GM18508 (cell line): ENCODE measurements around the gene B3GALT6.

Experiments
- ATAC-seq: cut with Tn5 transposase; IDR thresholded peaks from one replicate; pipeline ENCODE4 v1.9.1; 2021; ENCODE audit warnings: moderate number of reproducible peaks; ENCODE audit not compliant: insufficient read depth, unreplicated experiment

Gene B3GALT6

DNA sequence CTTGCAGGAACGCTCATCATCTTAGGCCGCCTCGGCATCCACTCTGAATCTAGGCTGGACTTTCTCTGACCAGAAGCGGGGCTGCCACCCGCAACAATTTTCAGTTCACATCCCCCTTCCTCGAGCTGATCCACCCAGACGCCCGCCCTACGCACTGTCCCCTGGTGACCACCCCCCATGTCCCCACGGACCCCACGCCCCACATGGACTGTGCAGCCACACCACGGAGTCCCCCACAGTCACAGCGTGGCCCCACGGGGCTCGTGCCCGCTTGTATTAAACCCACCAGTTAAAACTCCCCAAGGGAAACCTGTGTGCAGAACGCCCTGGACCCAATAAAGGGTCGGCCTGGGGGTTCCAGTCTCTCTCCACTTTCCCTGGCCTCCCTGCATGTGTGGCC, 27.5 kb downstream of the B3GALT6 start:
- no peak for ATAC-seq

DNA sequence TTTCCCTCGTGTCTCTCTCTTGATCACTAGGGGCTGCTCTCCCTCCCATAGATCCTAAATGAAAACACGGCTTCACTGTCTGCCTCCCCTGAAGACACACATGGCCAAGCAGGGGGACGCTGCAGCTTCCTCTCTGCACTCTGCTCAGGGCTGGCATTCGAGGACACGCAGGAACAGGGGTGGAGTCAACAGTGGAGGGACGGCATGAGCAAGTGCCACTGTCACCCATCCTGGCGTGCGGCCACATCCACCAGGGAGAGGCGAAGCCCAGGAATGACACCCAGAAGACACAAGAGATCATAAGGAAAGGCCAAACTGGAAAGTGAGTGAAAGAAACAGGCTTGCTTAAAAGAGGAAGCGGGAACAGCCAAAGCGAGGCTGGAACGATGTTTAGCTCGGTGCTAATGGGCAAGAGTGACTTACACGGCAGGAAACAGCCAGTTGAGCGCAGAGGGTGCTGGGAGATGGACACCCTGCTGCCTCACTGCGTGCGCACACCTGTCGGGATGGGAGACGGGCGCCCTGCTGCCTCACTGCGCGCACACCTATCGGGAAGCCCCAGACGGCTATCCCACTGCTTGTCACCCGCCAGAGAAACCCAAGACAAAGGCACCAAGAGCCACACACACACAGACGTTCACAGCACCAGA, 28.0 kb downstream of the B3GALT6 start:
- no peak for ATAC-seq

- no peak for ATAC-seq
Observed at GRCh38 chr1:1260843-1261560, 29.0 kb downstream of the B3GALT6 start.

GRCh38 chr1:1262071-1262470, 30.0 kb downstream of the B3GALT6 start:
- no peak for ATAC-seq

GRCh38 chr1:1262758-1263157, 30.7 kb downstream of the B3GALT6 start:
- ATAC-seq = no peak

DNA sequence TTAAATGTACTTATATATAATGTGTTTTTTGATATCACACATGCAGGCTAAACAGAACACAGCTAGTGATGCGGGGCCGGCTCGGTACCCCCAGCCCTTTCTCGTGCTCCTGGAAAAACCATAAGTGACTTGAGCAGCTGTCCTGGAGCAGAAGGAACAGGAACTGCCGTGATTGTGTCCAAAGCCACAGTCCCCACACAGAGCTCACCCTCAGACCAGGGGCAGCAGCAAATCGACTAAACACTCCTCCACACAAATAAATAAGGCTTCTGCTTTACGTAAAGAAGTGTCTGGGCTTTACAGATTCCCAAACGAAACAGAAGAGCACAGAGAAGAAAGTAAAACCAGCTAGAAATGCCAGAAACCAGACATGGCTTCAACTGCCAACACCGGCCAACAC, 32.0 kb downstream of the B3GALT6 start:
- ATAC-seq = no peak

GRCh38 chr1:1264868-1265272, 32.8 kb downstream of the B3GALT6 start:
- ATAC-seq = no peak

DNA sequence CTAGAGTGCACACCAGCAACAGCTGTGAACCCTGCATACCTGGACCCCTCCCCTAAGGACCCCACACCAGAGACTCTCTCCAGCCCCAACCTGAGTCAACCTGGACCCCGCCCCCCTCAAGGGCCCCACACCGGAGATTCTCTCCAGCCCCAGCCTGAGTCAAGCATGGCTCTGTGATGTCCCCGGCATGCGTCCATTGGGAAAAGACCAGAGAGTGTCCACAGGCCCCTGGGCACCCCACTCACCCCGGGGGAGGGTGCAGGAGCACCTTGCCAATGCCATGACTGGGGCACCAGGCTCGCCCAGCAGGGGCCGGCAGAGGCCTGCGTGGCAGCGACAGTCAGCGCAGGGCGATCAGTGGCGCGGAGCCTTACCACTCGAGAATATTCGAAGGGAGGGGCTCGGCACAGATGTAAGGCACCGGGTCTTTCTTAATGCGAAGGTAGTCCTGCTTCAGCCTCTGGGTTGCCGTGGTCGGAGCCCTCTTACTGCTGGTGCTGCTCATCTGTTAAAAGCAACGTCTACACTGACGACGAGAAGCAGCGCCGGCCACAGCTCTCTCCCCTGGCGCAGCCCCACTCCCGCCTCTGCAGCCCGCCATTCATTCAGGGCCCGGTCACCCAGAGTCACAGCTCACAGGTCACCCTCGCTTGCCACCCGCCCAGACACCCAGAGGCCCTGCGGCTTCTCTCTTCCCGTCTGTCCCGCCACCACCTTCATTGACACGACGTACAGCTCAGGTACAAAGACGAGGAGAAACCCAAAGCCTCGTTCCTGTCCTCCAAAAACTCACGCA, 35.6 kb downstream of the B3GALT6 start:
- ATAC-seq = no peak

- ATAC-seq = no peak
Observed at GRCh38 chr1:1268284-1268682, 36.2 kb downstream of the B3GALT6 start.

DNA sequence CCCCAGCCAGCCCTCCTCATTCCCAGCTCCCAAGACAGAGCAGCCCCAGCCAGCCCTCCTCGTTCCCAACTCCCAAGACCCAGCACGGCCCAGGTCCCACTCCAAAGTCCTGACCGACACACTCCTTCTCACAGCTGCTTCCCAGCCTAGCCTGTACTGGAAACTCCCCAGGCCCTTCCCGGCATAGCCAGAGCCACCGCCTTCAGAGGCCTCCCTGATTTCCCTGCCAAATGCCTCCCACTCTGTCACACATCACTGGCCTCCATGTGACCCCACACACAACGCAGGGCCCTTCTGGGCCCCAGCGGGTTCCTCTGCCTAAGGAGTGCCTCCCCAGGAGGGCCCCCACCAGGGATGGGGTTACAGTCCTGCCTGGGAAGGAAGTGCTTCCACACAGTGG, 38.8 kb downstream of the B3GALT6 start:
- ATAC-seq = no peak

- ATAC-seq = no peak
Observed at GRCh38 chr1:1272341-1273208, 40.5 kb downstream of the B3GALT6 start.

DNA sequence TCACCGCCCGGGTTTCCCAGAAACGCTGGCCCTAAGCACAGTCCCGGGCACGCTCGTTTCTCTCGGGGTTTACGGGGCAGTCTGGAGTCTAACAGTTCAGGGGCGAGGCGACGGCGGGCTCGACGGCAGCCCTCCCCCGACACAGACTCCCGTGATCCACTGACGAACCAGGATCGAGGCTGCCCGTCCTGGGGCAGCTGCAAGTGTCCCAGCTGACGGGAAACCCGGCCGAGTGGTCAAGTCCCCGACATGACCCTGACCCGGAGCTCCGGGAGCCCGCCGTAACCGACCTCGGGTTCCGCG, 41.1 kb downstream of the B3GALT6 start:
- ATAC-seq = no peak

GRCh38 chr1:1273512-1274298, 41.7 kb downstream of the B3GALT6 start, which contains the start of gene UBE2J2:
UBE2J2 (minus strand) TSS chr1:1273854; CDS start chr1:1267992, 5,862 bp downstream.
- ATAC-seq = no peak

- no peak for ATAC-seq
Observed at GRCh38 chr1:1274299-1274930, 42.4 kb downstream of the B3GALT6 start.

- ATAC-seq = no peak
Observed at GRCh38 chr1:1274931-1275431, 42.9 kb downstream of the B3GALT6 start.

DNA sequence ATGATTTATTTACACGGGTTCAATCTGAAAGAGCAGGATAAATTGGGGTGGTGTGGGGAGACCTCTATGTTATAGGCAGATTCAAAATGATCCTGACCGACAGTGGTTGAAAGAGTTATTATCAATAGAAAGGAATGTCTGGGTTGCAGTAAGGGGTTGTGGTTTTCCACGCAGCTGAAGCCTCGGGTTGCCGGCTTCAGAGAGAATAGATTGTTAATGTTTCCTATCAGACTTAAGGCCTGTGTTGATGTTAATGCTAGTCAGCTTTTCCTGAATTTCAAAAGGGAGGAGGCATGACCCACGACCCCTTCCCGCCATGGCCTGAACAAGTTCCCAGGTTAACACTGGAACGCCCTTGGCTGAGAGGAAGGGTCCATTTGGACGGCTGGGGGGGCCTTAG, 43.8 kb downstream of the B3GALT6 start:
- no peak for ATAC-seq

DNA sequence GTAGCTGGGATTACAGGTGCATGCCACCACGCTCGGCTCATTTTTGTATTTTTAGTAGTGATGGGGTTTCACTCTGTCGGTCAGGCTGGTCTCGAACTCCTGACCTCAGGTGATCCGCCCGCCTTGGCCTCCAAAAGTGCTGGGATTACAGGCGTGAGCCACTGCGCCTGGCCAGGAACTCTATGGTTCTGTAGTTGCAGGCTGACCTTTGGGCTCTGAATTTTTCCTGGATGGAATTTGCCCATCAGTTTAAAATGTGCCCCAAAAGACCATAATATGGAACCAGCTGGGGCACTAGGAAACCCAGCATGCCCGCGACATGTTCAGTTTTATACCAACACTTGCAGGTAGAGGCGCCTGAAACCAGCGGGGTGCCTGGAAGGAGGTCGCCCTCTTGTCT, 46.6 kb downstream of the B3GALT6 start:
- no peak for ATAC-seq

DNA sequence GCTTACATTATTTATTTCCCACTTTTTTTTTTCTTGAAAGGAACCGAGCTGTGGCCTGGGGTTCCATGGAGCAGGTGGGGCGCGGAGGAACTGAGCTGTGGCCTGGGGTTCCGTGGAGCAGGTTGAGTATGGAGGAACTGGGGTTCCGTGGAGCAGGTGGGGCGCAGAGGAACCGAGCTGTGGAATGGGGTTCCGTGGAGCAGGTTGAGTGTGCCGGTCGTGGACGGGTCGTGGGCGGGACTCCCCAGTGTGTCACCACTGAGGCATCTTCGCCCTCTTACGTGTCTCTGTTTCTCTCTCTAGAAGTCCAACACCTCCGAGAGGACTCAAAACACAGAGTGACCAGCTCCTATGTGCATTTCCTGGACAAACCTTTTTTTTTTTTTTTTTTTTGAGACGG, 47.0 kb downstream of the B3GALT6 start:
- no peak for ATAC-seq
